CD4-positive, alpha-beta T cell treated with Interleukin-21 for 1 hour (primary cell): ENCODE data around the gene BEND7.
"Not testable (repeated sequence)": the region's sequence is repeated elsewhere in the genome, so short reads cannot be mapped to it uniquely, and the experiment has no call there.

Experiments used
- DNase-seq: peaks from one replicate; pipeline ENCODE4 v3.0.0-alpha.2; 2020

Gene BEND7, protein sequence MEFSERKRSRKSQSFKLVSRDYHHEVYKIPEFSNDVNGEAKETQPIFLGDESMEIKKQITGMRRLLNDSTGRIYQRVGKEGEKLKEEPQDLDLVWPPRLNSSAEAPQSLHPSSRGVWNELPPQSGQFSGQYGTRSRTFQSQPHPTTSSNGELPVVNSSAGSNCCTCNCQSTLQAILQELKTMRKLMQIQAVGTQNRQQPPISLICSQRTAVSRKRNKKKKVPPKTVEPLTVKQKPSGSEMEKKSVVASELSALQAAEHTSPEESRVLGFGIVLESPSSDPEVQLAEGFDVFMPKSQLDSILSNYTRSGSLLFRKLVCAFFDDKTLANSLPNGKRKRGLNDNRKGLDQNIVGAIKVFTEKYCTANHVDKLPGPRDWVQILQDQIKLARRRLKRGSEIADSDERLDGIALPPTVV

DNA sequence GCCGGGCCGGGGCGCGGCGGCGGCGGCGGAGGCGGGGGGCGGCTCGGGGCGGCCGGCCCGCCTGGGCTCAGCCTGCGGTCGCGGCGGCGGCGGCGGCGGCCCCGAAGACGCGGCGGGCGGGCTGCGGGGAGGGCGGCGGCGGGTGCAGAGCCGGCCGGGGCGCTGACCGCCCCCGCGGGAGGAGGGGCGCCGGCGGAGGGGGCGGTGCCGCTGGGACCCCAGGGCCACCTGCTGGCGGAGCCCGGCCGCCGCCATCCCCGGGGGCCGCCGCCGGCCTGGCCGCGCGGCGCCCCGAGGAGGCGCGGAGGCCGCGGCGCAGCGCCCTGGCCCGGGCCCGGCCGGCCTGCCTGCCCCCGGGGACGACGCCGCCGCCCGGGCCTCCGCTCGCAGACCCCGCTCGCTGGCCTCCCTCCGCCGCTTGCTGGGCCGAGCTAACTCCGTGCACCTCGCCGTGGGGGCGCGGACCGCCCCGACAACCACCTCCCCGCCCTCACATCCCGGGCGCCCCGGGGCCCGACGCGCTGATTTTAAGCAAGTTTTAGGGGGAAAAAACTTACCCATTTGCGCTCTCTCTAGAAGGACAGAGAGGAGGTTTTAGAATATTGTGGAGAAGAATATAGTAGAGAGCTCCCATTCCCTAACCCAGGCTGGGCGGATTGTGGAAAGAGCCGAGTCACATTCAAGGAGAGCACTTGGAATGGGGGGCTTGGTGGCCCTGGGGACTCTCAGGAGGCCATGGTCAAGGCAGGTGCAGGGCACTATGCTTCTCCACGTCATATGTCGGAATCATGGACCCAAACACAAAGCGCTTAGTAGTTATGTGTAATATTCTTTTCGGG, at the start of gene BEND7:
Gene BEND7 (minus strand): TSS at position 140 of the 839 bp plus-strand sequence. CDS start 481 bp downstream, outside the sequence.
- no peak for DNase-seq

DNA sequence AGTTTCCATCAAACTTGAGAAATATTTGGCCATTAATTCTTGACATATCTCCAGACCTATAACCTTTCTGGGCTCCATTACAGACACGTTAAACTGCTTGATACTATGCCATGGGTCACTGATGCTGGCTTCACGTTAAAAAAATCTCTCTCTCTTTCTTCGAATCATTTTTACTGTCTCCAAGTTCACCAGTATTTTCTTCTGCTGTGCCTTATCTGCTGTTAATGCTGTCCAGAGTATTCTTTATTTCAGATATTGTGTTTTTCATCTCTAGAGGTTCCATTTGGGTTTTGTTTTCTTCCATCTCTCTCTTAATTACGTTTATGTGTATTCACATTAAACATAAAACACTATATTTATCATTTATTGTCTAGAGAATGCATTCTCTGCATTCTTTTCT, 45.1 kb upstream of the BEND7 start:
- no peak for DNase-seq

DNA sequence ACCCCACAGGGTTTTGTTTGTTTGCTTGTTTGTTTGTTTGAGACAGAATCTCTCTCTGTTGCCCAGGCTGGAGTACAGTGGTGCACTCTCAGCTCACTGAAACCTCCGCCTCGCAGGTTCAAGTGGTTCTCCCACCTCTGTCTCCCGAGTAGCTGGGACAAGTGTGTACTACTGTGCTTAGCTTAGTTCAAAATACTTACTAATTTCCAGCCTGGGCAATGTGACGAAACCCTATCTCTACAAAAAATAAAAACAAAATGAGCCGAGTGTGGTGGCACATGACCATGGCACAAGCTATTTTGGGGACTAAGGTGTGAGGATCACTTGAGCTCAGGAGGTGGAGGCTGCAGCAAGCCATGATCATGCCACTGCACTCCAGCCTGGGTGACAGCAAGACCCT, 42.7 kb upstream of the BEND7 start:
- DNase-seq, result no peak

DNA sequence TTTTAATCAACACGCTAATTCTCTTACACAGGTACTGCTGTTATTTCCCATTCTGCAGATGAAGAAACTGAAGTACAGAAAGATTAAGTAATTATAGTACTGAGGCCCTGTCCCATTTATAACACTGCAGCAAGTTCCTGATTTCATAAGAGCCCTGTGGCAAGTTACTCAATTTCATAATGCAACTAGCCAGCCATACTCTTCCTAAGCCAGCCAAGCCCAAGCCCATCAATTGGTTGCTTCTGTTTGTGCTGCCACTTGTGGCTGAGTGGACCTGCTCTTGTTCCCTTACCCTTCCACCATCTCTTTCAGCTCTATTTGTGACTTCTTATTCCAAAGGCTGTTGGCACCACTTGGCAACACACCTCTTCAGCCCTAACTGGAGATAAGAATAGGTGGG, 38.2 kb upstream of the BEND7 start:
- DNase-seq, result no peak

DNA sequence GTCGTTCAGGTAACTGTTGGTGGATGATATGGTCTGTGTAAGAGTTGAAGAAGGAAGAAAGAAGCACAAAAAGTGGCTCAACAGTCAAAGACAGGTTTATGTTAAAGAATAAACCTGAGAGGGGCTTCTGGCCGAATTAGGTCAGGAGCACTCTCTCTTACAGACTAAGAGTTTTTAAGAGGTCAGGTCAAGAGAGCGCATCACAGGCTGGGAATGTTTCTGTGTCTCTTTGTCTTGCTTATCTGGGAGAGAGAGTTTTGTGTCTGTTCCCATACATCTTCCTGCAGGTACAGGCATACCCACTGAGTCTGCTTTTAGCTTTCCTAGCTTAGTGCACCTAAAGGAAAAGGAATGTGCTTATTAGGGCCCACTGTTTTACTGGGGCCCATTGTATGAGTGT, 35.8 kb upstream of the BEND7 start:
- DNase-seq, result no peak

DNA sequence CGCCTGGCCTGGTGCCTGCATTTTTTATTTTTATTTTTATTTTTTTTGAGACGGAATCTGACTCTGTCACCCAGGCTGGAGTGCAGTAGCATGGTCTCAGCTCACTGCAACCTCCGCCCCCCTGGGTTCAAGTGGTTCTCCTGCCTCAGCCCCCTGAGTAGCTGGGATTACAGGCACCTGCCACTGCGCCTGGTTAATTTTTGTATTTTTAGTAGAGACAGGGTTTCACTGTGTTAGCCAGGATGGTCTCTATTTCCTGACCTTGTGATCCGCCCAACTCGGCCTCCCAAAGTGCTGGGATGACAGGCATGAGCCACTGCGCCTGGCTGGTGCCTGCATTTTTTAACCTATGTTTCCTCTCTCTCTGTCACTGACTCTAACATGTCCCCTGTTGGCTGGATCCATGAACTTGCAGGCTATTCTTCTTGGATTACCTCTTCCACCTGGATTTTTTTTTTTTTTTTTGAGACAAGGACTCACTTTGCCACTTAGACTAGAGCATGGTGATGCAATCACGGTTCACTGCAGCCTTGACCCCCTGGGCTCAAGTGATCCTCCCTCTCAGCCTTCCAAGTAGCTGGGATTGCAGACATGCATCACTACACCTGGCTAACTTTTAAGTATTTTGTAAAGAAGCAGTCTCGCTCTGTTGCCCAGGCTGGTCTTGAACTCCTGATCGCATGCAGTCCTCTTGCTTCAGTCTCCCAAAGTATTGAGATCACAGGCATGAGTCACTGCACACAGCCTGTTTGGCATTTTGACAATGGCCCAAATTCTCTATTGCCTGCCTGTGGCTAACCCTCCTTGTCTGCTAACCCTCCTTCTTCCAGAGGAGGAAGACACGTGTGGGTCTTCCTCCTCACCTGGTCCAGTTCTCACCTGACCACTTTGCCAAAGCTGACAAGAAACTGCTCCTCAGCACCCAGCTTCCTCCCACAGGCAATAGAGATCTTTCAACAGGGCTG, 34.9 kb upstream of the BEND7 start:
- no peak for DNase-seq

DNA sequence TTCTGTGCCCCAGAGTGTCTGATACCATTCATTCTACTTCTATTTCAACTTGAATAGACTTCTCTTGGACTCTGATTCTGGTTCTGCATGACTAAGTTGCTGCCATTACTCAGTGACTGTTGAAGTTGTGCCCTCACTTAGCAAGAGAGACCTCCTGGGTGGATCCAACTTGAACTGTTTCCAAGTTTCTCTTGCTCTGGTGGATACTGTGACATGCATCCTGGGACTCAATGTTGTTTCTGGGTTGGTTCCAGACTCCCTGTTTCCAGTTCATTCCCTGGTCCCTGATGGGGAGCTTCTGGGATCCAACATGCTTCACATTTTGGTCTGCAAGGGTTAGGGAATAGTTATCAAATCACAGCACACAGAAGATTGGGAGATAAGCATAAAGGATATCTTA, 31.8 kb upstream of the BEND7 start:
- DNase-seq, result no peak

DNA sequence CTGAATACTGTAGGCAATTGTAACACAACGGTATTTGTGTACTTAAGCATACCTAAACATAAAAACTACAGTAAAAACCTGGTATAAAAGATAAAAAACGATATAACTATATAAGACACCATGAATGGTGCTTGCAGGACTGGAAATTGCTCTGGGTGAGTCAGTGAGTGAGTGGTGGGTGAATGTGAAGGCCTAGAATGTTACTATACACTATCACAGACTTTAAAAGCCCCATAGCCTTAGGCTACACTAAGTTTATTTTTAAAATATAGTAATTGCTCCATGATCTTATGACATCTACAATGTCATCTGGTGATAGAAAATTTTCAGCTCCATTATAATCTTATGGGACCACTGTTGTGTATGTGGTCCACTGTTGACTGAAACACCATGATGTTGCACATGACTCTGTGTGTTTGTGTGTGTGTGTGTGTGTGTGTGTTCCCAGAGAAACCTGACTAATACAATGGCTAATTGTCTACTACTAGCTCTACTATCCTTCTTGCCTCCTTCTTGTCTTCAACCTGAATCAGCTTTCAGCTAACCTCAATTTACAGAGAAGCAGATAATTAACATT, 30.4 kb upstream of the BEND7 start:
- DNase-seq, result no peak

DNA sequence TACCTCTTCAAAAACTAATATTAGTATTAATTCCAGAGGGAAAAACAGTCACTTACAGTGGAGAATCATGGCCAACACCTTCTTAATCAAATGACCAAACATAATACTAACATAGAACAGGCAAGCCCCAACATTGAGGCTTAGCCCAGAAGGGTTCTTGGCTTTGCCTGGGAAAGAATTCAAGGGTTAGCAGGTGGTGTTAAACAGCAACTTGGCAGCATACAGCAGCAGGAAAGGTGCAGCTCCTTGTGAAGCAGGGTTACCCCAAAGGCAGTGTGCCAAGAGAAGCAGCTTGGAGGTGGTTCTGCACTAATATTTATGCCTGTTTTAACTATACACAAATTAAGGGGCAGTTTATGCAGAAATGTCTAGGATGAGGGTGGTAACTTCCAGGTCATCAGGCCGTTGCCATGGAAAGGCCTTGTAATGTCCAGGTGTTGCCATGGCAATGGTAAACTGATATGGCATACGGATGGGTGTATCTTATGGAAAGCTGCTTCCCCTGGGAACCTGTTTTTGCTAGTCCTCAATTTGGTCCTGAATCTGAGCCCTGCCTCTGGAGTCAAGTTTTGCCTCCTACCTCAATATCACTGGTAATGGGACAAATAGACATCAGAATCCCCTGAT, 27.2 kb upstream of the BEND7 start:
- no peak for DNase-seq

DNA sequence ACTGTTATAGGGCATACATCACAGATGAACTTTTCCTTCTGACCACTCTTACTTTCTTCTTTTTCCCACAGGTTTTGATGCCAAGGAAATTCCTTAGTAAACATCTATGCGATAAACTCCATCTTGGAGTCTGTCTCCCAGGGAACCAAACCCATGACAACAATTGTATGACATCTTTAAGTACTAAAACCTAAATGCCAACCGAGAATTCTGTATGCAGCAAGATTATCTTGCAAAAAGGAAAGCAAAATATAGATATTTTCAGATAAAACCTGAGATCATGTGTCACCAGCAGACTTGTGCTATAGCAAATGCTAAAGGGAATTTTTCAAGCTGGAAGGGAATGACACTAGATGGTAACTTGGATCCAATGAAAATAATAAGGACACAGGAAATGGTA, 22.0 kb upstream of the BEND7 start:
- no peak for DNase-seq

DNA sequence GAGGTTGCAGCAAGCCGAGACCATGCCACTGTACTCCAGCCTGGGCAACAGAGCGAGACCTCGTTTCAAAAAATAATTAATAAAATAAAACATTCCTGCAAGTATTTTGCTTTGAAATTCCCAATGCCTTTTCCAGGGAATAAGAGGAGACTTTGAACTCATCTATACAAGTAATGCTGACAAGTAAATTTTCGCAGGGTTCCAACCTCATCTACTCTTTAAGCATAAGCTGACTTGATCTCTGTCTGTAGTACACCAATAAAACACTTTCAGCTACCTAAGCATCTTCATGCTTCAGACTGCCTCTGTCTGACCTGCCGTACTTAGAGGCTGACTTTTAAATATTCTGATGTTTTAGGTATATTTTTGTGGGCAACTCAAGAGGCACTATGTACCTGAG, 13.7 kb upstream of the BEND7 start:
- no peak for DNase-seq

DNA sequence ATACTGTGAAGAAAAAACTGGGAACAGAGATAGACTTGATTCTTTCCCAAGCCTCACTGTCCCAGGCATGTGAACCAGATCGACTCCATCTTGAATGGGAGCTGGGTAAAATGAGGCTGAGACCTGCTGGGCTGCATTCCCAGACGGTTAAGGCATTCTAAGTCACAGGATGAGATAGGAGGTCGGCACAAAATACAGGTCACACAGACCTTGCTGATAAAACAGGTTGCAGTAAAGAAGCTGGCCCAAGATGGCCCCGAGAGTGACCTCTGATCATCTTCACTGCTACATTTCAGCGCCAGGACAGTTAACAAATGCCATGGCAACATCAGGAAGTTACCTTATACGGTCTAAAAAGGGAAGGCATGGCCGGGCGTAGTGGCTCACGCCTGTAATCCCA, 9.2 kb upstream of the BEND7 start:
- not testable (repeated sequence) for DNase-seq

DNA sequence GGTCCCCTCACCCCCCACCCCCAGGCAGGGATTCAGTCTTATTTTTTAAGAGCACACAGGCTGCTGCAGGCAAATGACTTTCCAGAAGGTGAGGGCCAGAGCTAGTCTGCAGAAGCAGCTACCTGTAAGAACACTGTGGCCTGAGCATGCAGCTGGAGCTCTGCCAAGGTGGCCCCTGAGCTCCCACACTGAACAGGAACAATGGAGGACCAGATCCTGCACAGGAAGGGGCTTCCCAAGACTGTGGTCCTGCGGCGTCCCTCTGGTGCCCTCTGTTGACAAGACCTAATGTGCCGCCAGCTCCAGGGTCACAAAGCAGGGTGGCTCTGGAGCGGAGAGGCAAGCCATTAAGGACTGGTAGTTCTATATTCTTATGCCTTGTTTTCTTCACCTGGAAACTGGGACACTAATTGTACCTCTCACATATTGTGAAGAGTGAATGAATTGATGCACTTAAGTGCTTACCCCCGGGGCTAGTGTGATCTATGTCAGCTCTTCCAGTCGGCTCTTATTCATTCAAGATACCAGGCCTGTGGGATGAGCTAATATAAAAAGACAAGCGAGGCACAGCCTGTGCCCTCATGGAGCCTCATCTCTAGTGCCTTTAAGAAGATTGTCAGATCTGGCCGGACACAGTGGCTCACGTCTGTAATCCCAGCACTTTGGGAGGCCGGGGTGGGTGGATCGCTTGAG, 8.0 kb upstream of the BEND7 start:
- no peak for DNase-seq

DNA sequence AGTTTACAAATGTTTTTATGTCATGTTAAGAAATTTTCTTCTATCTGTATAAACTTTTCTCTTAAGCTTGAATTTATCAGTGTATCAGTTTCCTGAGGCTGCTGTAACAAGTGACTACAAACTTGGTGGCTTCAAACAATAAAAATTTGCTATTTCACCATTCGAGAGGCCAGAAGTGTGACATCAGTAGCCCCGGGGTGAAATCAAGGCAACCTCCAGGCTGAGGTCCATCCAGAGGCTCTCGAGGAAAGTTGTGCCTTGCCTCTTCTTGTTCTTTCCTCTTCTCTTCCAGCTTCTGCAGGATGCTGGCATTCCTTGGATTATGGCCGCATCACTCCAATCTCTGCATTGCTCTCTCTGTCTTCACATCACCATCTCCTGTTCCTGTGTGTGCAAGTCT, 6.5 kb upstream of the BEND7 start:
- no peak for DNase-seq

DNA sequence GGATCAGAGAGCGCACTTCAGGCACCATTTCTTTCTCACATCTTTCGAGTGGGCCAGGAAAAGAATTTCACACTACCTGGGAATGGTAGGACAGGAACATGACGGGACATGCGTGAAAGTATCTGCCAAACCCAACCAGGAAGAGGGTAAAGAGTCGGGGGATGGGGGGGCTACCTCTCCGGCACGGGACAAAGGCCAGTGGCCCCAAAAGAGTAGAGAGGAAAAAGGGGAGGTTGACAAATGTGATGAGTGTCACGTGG, 830 bp upstream of the BEND7 start:
- no peak for DNase-seq

DNA sequence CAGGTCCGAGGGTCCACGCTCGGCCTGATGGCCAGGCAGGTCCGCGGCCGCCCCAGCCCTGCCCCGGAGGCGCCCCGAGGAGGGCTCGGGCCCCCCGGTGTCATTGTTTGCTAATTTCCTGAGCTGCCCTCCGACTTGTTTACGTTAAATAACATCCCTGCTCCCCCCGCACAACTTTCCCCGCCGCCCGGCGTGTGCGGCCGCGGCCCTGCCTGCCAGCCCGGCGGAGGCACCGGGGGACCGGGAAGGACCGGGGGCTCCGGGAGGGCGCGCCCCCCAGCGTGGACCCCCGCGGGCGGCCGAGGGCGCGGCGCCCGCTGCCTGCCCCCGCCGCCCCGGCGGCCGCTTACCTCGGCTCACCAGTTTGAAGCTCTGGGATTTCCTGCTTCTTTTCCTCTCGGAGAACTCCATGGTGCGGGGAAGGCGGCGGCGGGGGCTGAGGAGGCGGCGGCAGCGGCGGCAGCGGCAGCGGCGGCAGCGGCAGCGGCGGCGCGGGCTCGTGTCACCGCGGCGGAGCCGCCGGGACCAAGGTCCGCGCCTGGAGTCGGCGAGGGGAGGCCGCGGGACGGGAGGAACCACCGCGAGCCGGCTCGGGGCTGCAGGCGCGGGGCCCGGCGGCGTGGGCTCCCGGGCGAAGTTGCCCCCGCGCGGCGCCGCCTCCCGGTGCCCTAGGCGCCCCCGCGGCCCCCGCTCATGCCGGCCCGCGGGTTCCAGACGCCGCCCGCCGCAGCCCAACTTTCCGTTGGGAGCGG, 515 bp downstream of the BEND7 start:
- no peak for DNase-seq

DNA sequence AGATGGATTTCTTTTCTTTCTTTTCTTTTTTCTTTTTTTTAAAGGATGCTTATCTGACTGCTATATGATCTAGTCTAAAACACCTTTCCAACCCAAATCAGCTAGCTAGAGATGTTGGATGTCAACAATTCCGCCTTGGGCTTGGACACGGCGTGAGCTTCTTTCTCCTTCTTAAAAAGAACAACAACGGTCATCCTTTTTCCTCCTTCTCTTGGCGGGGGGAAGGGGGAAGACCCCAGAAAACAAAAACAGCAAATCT, 1.0 kb downstream of the BEND7 start:
- DNase-seq, result no peak

DNA sequence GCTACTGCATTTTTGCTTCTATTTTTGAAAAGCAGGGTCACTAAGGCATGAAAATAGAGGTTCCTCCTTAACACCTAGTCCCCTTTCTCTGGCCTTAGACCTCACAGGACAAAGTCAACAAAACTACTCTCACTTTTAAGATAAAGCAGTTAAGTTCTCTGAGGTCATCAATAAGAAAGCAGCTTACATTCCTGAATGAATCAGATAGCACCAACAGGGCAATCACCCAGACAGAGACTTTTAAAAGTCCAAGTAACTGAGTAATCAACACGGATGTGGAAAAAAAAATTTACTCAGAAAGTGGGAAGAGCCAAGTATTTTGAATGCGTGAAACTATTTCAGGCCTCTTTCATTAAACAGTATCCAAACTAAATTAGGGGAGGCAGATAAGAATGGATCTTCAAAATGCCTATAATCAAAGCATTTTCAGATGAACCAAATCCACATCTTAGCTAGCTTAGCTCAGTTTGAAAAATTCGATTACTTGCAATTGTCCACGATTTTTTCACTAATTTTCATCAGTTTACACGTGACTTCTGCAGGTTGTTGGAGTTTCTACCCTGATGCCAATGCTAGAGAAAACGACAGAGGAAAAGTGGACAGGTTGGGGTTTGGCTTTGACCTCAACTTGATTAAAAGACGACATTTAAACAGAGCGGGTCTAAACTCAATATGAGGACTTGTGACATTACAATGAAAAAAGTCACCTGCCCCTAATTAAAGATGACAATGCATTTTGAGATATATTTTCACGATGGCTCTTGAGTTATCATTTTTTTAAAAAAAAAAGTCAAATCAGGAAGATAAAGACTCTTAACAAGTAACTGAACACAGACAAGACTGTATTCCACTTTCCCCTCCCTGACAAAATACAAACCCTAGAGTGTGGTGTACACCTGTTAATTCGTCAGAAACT, 1.6 kb downstream of the BEND7 start:
- DNase-seq, result no peak

DNA sequence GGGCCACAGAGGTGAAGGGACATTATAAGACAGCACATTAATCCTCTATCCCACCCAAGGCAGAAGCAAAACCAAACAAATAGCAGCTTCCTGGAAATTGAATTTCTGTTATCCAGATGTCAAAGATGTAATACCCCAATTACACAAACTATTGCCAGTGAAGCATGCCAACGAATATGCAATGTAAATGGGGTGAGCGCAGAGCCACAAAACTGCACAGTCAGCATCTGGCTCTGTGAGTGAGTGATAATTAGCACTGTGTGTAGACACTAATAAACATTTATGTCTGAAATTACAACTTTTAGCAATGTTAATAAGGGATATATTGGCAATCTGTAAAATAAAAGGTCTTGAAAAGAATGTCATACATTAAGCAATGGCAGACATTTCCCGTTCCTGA, 3.2 kb downstream of the BEND7 start:
- no peak for DNase-seq

DNA sequence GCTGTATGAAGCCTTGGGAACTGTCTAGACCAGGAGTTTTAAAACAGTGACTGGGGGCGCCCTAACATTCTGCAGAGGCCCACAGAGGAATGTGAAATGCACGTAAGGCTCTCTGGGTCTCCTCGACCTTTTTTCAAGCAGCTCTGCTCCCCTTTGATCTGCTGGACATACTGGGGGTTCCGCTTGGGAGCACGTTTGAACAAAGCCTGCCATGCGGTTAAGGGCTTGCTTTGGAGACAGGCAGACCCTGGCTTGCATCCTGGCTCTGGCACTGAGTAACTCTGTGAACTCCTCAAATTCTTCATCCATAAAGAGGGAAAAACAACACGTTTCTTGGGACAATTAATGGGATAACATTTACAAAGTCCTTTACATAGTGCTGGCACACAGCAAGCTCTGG, 7.8 kb downstream of the BEND7 start:
- DNase-seq, result no peak
